Astrocyte of the hippocampus (primary cell): ENCODE results near the gene NR1D1.
"Not testable (repeated sequence)": the region's sequence is repeated elsewhere in the genome, so short reads cannot be mapped to it uniquely, and the experiment has no call there.

ENCODE experiments used
- DNase-seq: peaks from one replicate; pipeline ENCODE4 v3.0.0; 2011; ENCODE audit warnings: low read depth, low spot score

Gene NR1D1

DNA sequence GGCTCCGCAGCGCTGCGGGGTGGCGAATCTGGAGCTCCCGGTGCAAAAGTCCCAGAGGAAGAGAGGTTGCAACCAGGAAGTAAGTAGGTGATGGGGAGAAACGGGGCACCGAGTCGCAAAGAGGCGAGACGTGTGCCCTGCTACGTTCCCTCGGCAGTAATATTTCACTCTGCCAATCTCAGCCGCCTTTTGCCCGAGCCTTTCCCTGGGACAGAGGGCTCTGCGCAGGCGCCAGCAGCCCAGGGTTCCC lies at the start of gene NR1D1:
NR1D1 (minus strand) TSS at position 171 of the 250 bp plus-strand sequence. CDS start 495 bp downstream, outside the sequence.
- DNase-seq = no peak

DNA sequence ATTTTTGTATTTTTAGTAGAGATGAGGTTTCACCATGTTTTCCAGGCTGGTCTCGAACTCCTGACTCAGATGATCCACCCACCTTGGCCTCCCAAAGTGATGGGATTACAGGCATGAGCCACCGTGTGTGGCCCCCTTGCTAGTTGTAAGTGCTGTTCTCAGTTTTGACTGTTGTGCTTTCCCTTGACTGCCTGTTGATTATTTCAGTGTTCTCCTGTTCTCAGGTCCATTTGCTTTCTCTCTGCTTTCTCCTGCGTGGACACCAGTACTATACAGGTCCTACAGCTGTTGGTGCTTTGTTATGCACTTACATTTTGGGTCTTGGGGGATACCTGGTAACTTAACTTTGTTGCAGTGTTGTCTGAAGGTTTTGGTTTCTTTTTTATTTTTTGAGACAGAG lies 48.1 kb upstream of the NR1D1 start:
- DNase-seq = no peak

DNA sequence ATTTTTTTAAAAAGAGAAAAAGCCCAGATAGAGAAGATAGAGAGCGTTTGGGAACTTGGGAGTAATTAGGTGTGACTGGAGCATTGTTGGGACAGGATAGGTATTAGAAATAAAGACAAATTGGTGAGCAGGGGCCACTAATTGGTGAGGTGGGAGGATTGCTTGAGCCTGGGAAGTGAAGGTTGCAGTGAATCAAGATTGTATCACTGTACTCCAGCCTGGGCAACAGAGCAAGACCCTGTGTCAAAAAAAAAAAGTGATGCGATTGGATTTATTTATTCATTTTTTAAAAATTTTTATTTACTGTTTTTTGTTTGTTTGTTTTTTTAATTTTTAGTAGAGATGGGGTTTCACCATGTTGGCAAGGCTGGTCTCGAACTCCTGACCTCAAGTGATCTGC lies 45.1 kb upstream of the NR1D1 start:
- no peak for DNase-seq

DNA sequence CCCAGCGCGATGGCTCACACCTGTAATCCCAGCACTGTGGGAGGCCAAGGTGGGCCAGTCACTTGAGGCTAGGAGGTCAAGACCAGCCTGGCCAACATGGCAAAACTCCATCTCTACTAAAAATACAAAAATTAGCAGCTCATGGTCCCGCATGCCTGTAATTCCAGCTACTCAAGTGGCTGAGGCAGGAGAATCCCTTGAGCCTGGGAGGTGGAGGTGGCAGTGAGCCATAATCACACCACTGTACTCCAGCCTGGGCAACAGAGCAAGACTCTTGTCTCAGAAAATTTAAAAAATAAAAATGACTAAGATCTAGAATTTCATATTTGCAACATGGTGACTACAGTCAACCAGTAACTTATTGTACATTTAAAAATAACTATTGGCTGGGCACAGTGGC lies 42.8 kb upstream of the NR1D1 start:
- DNase-seq = not testable (repeated sequence)

DNA sequence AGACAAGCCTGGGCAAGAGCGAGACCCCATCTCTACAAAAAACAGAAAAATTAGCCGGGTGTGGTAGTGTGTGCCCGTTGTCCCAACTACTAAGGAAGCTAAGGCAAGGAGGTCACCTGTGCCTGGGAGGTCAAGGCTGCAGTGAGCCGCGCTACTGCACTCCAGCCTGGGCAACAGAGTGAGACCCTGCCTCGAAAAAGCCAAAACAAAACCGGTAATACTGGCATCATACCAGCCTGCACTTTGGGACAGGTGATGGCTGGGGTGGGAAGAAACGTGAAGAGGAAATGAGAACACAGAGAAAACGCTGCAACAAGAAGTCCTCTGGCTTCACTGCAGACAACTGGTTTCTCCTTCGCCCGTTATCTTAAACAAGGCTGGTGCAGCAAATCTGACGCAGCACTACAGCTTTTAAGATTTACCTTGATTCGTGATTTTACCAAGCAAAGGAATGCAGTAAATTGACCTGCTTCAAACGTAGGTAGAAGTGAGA lies 39.2 kb upstream of the NR1D1 start:
- no peak for DNase-seq

DNA sequence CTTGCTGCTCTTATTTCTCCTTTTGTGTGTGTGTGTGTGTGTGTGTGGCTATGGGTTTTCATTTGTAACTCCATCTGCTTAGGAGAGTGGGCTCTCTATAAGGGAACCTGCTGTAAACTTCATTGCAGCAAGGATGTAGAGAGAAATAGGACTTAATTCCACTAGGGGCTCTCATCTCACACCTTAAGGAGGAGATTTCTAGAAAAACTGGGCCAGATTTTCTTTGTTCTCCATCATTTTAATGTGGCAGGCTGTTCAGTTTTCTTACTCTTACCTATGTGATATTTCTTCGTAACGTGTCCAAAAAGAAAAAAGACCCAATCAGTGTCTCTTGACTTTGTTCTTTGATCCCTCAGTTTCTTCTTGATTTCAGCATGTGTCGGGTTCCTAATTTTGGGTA lies 35.4 kb upstream of the NR1D1 start:
- no peak for DNase-seq

DNA sequence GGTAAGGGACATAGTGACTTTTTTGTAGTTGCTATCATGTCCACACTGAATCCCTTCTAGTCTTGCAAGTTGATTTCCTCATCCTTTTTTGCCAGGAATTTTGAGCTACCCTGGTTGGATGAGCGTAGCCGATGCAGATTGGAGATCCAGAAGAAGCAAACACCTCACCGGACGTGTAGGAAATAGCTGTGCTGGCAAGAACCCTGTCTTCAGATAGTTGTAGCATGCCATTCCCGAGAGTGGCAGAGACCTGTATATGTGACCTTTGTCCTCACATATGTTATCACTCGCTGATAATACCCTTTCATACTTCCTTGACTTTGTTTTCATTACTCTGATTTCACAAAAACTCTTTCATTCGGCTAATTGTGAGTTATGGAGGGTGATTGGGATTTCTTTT lies 33.8 kb upstream of the NR1D1 start:
- DNase-seq = no peak

DNA sequence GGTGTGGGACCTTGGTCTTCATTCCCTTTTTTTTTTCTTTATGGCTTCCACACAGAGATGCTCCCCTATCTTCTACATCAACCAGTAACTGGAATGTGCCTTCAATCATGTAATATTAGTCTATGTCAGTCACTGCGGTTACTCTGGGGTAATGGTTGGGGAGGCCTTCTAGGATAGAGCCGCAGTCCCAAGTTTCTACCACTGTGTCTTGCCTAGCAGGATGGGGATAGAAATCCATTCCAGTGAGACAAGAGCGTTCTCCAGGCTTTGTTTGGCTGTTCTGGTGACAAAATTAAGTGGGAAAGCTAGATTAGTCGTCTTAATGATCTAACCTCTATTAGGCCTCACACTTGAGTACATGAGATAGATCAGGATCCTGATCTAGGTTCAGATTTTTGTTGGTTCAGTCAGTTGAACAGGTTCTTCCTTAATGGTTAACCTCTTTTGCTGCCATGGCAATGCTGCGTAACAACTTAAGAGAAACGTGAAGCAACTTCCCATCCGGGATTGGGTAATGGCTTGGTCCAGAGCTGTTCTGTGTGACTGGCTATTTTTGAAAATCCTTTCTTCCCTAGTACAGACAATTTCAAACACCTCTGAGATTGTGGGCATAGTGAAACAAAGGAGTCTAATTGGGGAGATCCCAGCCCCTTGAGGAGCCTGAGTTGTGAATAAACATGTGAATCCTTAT lies 30.1 kb upstream of the NR1D1 start:
- DNase-seq = no peak

DNA sequence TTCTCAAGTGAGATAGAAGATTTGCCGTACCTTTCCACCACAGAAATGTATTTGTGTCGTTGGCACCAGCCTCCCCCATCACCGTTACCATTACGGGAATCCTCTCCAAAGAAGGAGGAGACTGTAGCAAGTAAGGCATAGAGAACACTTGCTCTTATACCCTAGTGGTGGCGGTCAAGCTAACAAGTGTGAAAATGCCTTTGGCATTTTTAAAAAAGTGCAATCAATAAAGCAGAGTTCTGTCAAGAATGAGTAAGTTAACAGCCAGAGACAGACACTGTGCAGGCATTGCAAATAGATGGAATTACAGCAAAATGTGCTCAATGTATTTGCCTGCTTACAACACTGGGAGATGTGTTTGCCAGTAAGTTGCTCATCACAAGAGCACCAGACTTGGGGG lies 29.1 kb upstream of the NR1D1 start:
- DNase-seq = no peak

DNA sequence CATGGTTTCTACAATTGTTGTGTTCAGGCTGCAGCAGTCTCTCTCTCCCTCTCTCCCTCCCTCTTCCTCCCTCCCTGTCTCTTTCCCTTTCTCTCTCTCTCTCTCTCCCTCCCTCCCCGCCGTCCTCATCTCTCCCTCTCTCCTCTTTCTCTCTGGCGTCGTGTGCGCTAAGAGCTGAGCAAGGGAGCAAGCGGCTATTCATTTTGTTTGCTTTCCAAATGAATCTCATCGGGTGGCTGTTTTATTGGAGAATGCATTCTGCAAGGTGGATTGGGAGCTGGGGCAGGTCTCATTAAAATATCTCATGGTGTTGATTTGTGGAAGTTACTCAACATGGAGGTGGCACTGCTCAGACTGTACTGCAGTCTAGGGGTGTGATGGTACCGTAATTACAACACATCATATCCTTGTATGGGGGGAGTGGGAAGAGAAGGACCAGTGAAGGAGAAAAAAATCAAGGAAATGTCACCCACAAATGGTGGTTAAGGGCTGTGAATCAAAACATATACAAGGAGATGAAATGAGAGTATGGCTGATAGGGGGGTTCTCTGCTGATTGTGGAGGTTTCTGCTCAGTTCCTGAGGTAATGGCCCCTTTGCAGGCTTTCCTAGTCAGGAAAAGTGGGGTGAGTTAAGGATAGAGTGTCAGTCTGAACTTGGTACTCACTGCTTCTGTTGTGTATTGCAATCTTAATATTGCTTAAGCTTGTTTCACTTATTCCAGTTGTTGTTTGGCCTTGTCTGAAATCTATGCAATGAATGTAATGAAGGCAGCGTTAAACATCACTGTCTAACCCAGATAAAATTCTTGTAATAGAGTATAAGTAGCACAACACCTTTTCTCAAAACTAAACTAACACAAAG lies 24.1 kb upstream of the NR1D1 start:
- DNase-seq = peak; percentile 50

DNA sequence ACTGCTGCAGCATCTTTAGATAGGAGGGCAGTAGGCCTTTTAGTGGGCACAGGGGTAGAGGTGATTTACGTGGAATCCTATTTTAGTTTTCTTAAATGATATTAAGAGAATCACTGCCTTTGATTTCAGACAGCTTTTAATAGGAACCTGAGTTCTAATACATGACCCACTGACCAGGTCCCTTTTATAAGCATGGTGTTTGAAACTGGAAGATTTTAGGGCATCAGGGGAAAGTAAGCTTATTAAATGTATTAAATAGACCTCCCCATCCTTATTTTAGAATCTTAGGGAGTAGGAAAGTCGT lies 23.4 kb upstream of the NR1D1 start:
- no peak for DNase-seq

DNA sequence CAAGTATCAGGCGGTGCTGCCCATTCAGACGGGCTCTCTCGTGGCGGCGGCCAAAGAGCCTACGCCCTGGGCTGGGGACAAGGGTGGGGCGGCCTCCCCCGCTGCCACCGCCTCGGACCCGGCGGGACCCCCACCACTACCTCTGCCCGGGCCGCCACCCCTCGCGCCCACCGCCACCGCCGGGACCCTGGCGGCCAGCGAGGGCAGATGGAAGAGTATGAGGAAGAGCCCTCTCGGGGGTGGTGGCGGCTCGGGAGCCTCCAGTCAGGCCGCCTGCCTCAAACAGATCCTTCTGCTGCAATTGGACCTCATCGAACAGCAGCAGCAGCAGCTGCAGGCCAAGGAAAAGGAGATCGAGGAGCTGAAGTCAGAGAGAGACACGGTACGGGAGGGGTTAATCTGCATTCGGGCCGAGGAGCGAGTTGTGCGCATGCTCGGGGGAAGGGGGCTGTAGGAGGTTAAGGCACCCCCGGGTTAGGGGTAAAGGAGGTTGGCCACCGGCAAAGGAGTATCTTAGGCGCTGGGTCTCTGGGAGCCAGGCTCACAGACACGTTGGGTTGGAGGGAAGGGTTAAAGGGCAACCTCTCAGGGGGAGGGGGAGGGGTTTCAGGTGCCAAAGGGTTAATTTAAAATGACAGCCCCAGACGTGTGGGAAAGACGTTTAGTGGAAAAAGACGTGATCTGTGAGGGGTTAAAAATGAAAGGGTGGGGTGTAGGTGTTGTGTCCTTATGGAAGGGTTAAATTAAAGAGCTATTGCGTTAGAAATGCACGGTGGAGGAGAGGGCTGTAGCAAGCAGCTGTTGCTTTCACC lies 22.8 kb upstream of the NR1D1 start:
- peak; percentile 69 for DNase-seq

DNA sequence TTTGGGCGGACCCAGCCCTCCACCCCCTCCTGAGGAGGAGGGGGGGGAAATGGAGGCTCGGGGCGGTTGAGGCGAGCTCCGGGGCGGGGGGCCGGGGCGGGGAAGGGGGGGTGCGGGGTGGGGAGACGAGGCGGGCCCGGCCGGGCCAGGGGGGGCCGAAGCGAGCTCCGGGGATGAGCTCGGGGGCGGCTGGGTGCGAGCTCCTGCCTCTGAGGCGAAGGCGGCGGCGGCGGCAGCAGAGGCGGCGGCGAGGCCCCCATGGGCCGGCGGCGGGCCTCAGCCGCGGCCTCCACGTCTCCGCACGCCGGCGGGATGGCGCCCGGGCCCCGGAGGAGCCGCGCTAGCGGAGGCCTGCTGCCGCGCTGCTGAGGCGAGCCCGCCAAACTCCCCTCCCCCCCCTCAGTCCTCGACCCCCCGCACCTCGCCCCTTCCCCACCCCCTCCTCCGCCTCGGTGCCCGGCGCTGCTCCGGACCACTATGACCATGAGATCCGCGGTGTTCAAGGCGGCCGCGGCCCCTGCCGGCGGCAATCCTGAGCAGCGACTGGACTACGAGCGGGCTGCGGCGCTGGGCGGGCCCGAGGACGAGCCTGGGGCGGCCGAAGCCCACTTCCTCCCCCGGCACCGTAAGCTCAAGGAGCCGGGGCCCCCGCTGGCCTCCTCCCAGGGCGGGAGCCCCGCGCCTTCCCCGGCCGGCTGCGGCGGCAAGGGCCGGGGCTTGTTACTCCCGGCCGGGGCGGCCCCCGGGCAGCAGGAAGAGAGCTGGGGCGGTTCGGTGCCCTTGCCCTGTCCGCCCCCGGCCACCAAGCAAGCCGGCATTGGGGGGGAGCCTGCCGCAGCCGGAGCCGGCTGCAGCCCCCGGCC lies 22.0 kb upstream of the NR1D1 start:
- peak; percentile 78 for DNase-seq

DNA sequence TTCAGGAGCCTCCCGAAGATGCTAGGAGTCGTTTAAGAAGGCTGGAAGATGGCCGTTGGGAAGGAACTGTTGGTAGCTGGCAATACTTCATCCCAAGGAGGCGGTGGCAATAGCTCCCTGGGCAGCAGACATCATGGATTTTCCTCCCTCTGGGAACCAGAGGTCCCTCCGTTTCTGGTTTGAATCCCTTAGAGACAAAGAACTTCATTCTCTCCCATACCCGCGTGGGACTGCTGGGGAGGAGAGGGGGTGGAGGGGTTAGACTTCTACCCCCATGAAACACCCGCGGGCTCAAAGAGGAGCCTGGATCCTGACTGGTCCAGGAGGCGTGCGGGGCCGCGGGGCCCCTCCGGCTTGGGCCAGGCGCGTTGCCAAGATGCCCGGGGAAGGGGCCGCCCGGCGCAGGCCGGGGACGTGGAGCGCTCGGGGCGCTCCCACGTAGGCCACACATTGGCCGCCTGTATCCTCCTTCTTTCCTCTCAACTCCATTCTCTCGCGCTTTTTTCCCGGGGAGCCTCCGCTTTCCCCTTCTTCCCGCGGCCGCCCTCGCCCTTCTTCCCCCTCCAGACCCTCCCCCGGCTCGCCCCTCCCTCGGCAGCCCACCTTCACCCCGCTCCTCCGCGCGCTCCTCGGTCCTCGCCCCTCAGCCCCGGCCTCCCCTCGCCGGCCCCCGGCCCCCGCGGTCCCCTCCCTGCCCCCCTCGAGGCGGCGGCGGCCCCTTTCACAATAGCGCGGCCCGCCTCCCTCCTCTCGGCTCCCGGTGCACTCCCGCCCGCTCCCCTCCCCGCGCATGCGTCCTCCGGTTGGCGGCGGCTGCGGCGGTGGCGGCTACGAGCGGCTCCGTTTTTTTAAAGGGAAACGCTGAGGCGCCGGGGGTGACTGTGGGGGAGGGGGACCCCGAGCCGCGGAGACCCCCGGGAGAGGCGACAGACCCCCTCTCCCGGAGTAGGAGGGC lies 21.1 kb upstream of the NR1D1 start, which contains the start of gene MSL1:
MSL1 (plus strand) TSS at position 791 of the 955 bp plus-strand sequence. CDS start 642 bp downstream, outside the sequence.
- DNase-seq = peak; percentile 93

DNA sequence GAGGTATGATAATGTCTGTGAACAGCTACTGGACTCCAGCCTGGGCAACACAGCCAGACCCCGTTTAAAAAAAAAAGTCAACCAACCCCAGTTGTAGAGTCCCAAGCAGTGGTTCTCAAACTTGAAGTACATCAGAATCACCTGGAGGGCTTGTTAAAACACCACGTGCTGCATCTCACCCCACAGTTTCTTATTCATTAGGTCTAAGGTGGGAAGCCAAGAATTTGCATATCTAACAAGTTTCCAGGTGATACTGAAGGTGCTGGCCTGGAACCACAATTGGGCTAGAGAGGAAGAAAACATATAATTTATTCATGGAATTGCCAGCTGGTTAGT lies 14.7 kb upstream of the NR1D1 start:
- DNase-seq = no peak

DNA sequence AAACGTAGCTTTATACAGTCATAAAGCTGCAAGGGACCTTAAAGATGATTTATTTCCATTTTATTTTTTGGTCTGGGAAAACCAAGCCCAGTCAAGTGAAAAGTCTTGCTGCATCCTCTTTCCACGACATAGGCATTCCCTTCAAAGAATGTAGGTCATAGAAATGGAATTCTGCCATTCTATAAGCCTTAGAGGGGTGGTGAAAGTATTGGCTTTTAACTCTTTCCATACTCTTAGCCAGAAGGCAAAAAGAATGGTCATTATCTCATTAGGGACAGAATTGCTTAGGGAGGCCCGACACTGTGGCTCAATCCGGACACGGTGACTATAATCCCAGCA lies 13.5 kb upstream of the NR1D1 start:
- no peak for DNase-seq

DNA sequence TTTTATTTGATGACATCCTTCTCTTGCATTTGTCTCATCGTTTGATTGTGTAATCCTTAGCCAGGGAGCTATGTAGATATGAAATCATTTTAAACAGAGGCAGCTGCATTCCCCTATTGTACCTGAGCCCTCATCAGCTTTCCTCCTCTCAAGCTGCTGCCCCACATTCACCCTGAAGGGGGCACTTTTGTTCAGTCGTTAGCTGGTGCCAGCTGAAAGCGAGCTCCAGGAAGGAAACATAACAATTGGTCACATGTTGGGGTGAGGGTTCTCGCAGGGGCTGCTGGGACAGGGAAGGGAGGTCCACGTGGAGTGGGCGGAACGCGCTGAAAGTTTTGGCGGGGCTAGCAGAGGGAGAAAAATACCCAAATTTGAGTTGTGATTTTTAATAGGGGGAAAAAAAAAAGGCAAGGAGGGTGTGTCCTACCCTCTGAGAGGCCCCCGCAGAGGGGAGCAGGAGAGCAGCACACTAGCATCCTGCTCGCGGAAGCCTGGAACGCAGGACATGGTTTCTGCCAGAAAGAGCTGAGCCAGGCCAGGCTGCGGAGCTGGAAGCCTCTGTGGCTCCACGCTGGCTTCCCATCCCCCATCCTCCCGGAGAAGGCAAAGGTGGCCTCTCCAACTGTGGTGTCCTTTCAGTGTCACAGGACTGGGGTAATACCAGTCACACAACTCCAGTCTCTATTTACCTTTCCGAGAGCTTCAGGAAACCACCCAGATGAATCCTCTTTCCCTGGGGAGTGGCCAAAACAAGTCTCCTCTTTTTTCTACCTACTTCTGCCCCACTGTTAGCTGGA lies 12.9 kb upstream of the NR1D1 start:
- DNase-seq = peak; percentile 96

DNA sequence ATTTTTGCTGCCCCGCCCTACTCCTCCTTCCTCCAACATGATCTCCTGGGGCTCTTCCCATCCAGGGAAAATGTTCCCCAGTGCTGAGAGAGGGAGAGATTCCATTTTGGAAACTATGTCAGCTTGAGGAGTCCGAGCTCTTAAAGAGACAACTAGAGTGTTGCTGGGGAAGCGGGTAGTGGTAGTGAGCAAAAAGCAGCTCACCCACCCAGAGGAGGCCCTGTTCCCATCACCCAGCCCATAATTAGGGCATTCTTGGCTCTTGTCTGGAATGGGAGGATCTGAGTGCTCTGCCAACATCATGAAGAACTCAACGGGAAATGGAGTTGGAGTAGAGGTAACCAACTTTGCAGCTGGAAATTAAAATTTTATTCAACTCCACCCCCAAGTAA lies 12.3 kb upstream of the NR1D1 start:
- no peak for DNase-seq

DNA sequence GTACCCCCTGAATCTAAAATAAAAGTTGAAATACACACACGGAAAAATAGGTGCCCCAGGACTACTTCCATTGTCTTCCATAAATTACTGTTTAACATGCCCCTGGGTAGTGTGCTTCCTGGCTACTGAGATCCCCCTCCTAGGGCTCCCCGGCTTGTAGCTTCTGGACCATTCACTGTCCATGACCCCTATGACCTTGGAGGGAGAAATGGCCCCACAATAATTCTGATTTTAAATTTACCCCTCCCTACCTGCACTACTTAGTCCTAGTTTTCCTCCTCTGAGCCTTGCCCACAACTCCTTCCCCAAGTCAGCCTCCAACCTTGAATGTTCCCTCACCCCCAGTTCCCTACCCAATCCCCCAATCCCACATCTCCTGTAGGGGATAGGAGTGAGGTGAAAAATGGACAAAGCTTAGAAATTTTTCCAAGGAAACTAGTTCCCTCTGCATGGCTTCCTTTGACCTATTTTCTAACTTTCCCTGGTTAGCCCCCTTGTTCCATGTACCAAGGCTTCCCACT lies 11.9 kb upstream of the NR1D1 start:
- DNase-seq = no peak
